GM18907 (cell line): Measurements from ENCODE around the gene PAK1.
"Not testable (repeated sequence)": the region's sequence is repeated elsewhere in the genome, so short reads cannot be mapped to it uniquely, and the experiment has no call there.

Experiments
- ATAC-seq: cut with Tn5 transposase; IDR thresholded peaks from one replicate; pipeline ENCODE4 v1.9.1; 2021; ENCODE audit warnings: mild to moderate bottlenecking, moderate library complexity; ENCODE audit not compliant: unreplicated experiment

Gene PAK1

GRCh38 chr11:77409046-77409445 lies 64.8 kb downstream of the PAK1 start:
- no peak for ATAC-seq

- ATAC-seq, result no peak
Observed at GRCh38 chr11:77407613-77408012, 66.3 kb downstream of the PAK1 start.

GRCh38 chr11:77406396-77406795 lies 67.5 kb downstream of the PAK1 start:
- no peak for ATAC-seq

GRCh38 chr11:77403211-77403610 lies 70.7 kb downstream of the PAK1 start:
- no peak for ATAC-seq

- ATAC-seq, result no peak
Observed at GRCh38 chr11:77402218-77402556, 71.7 kb downstream of the PAK1 start.

- no peak for ATAC-seq
Observed at GRCh38 chr11:77401486-77402217, 72.2 kb downstream of the PAK1 start.

GRCh38 chr11:77400775-77401449 lies 73.0 kb downstream of the PAK1 start:
- no peak for ATAC-seq

GRCh38 chr11:77400271-77400670 lies 73.6 kb downstream of the PAK1 start:
- ATAC-seq, result no peak

- ATAC-seq, result no peak
Observed at GRCh38 chr11:77397631-77398030, 76.3 kb downstream of the PAK1 start.

GRCh38 chr11:77396911-77397310 lies 77.0 kb downstream of the PAK1 start:
- no peak for ATAC-seq

GRCh38 chr11:77396305-77396704 lies 77.6 kb downstream of the PAK1 start:
- ATAC-seq, result no peak

GRCh38 chr11:77395460-77396173 lies 78.3 kb downstream of the PAK1 start:
- ATAC-seq, result no peak

- ATAC-seq, result no peak
Observed at GRCh38 chr11:77392842-77393241, 81.1 kb downstream of the PAK1 start.

GRCh38 chr11:77387701-77388100 lies 86.2 kb downstream of the PAK1 start:
- ATAC-seq, result no peak

GRCh38 chr11:77386178-77386577 lies 87.7 kb downstream of the PAK1 start:
- no peak for ATAC-seq

GRCh38 chr11:77385255-77385771 lies 88.6 kb downstream of the PAK1 start:
- not testable (repeated sequence) for ATAC-seq

GRCh38 chr11:77384571-77384970 lies 89.3 kb downstream of the PAK1 start:
- no peak for ATAC-seq

- not testable (repeated sequence) for ATAC-seq
Observed at GRCh38 chr11:77383349-77383748, 90.5 kb downstream of the PAK1 start.

- ATAC-seq, result no peak
Observed at GRCh38 chr11:77381729-77382665, 91.9 kb downstream of the PAK1 start.

- ATAC-seq, result no peak
Observed at GRCh38 chr11:77379934-77380333, 94.0 kb downstream of the PAK1 start.

GRCh38 chr11:77379253-77379652 lies 94.6 kb downstream of the PAK1 start:
- ATAC-seq, result no peak
